Glutamatergic neuron (in vitro differentiated cells): ENCODE data around the gene AKNA. TPM values are rescaled to one million over a fixed set of nuclear protein-coding genes. Genes with fewer than 3 reads are reported as not detected.

ENCODE experiments used
- DNase-seq: peaks from one replicate; pipeline ENCODE4 v3.0.0; 2022
- H3K27ac Mint-ChIP-seq: one replicate; pipeline ENCODE4 v1.8.0; 2020; ENCODE audit warnings: mild to moderate bottlenecking, mixed read lengths, inconsistent platforms; ENCODE audit not compliant: unreplicated experiment
- H3K27me3 Mint-ChIP-seq: one replicate; pipeline ENCODE4 v1.8.0; 2020; ENCODE audit warnings: mild to moderate bottlenecking, moderate library complexity, mixed read lengths, inconsistent platforms; ENCODE audit not compliant: unreplicated experiment
- H3K36me3 Mint-ChIP-seq: one replicate; pipeline ENCODE4 v1.8.0; 2020; ENCODE audit warnings: mild to moderate bottlenecking, mixed read lengths, inconsistent platforms; ENCODE audit not compliant: unreplicated experiment
- H3K4me1 Mint-ChIP-seq: one replicate; pipeline ENCODE4 v1.8.0; 2020; ENCODE audit warnings: mild to moderate bottlenecking, low read depth, mixed read lengths, inconsistent platforms; ENCODE audit not compliant: unreplicated experiment
- H3K4me3 Mint-ChIP-seq: one replicate; pipeline ENCODE4 v1.8.0; 2020; ENCODE audit warnings: mild to moderate bottlenecking, mixed read lengths, inconsistent platforms; ENCODE audit not compliant: unreplicated experiment
- H3K9me3 Mint-ChIP-seq: one replicate; pipeline ENCODE4 v1.8.0; 2020; ENCODE audit warnings: mild to moderate bottlenecking, moderate library complexity, mixed read lengths, inconsistent platforms; ENCODE audit not compliant: unreplicated experiment
- CTCF ChIP-seq: fragments of 200-600 bp; sonication (generic); IDR thresholded peaks from one replicate; pipeline ENCODE4 v1.5.0; 2021; ENCODE audit not compliant: partially characterized antibody, unreplicated experiment
- total RNA-seq: library from RNA; stranded (reverse); fragmentation: NEBNext Ultra II Directional; extraction: Animal tissue kit (Norgen Biotek cat#: 25700); gene quantifications from one replicate; pipeline ENCODE4 v1.2.1, GENCODE V29; 2021; ENCODE audit not compliant: unreplicated experiment

The AKNA gene
- total RNA-seq, 1 donor from 2014 or later, result 32.6 TPM

- no peak overlapping the region for H3K4me3 Mint-ChIP-seq
- H3K36me3 Mint-ChIP-seq, result no peaks in the 10 kb centered on the region
- no peak for TF ChIP-seq CTCF
- no peak overlapping the region for H3K27ac Mint-ChIP-seq
- no peak for DNase-seq
- peaks cover 9% of the 10 kb centered on the region for H3K4me1 Mint-ChIP-seq
- H3K27me3 Mint-ChIP-seq, result peaks cover 7% of the 10 kb centered on the region
- H3K9me3 Mint-ChIP-seq, result peaks cover 8% of the 10 kb centered on the region
These were observed 22.6 kb downstream of the AKNA start for GRCh38 chr9:114365194-114365593.

GRCh38 chr9:114364134-114365041 lies 23.4 kb downstream of the AKNA start:
- no peak for DNase-seq

GRCh38 chr9:114363424-114363823 lies 24.4 kb downstream of the AKNA start:
- no peak overlapping the region for H3K27ac Mint-ChIP-seq
- H3K36me3 Mint-ChIP-seq, result no peaks in the 10 kb centered on the region
- H3K4me3 Mint-ChIP-seq, result no peak overlapping the region

More at GRCh38 chr9:114364134-114365041, 23.4 kb downstream of the AKNA start:
- no peaks in the 10 kb centered on the region for H3K36me3 Mint-ChIP-seq
- H3K4me3 Mint-ChIP-seq, result no peak overlapping the region
- H3K9me3 Mint-ChIP-seq, result peaks cover 5% of the 10 kb centered on the region
- H3K27ac Mint-ChIP-seq, result no peak overlapping the region
- H3K27me3 Mint-ChIP-seq, result peaks cover 7% of the 10 kb centered on the region
- peaks cover 1% of the 10 kb centered on the region for H3K4me1 Mint-ChIP-seq
- no peak for TF ChIP-seq CTCF

GRCh38 chr9:114362394-114362793 lies 25.4 kb downstream of the AKNA start:
- Mint-ChIP-seq H3K27me3 (peaks cover 7% of the 10 kb centered on the region), H3K36me3 (no peaks in the 10 kb centered on the region)
- no peak for TF ChIP-seq CTCF

More at GRCh38 chr9:114363424-114363823, 24.4 kb downstream of the AKNA start:
- Mint-ChIP-seq H3K9me3 (peaks cover 5% of the 10 kb centered on the region), H3K27me3 (peaks cover 7% of the 10 kb centered on the region), H3K4me1 (no peaks in the 10 kb centered on the region)
- DNase-seq, result no peak
- no peak for TF ChIP-seq CTCF

GRCh38 chr9:114361542-114361941 lies 26.2 kb downstream of the AKNA start:
- H3K36me3 Mint-ChIP-seq, result no peaks in the 10 kb centered on the region
- no peak for DNase-seq
- TF ChIP-seq CTCF, result no peak
- no peak overlapping the region for H3K27ac Mint-ChIP-seq
- H3K4me1 Mint-ChIP-seq, result no peaks in the 10 kb centered on the region
- peaks cover 4% of the 10 kb centered on the region for H3K9me3 Mint-ChIP-seq
- peaks cover 7% of the 10 kb centered on the region for H3K27me3 Mint-ChIP-seq
- H3K4me3 Mint-ChIP-seq, result no peak overlapping the region

More at GRCh38 chr9:114362394-114362793, 25.4 kb downstream of the AKNA start:
- DNase-seq, result no peak
- Mint-ChIP-seq H3K27ac (no peak overlapping the region), H3K4me3 (no peak overlapping the region), H3K4me1 (no peaks in the 10 kb centered on the region), H3K9me3 (peaks cover 5% of the 10 kb centered on the region)
